GM18498 (cell line): Measurements from ENCODE around the gene NR0B2.
A peak's percentile ranks its signal among the peaks of the same experiment; 100 is the strongest.
"Not testable (repeated sequence)": the region's sequence is repeated elsewhere in the genome, so short reads cannot be mapped to it uniquely, and the experiment has no call there.

Experiments
- ATAC-seq: cut with Tn5 transposase; IDR thresholded peaks from one replicate; pipeline ENCODE4 v1.9.1; 2021; ENCODE audit warnings: mild to moderate bottlenecking, moderate library complexity; ENCODE audit not compliant: unreplicated experiment

The NR0B2 gene

GRCh38 chr1:26894263-26894662 lies 19.5 kb downstream of the NR0B2 start:
- no peak for ATAC-seq

GRCh38 chr1:26890467-26890796 lies 23.3 kb downstream of the NR0B2 start:
- ATAC-seq = peak; percentile 36

- peak; percentile 87 for ATAC-seq
Measured at GRCh38 chr1:26889551-26890466, 24.0 kb downstream of the NR0B2 start, which contains the start of gene GPN2. Gene GPN2, minus strand, starts transcription at chr1:26890283. Its CDS starts 187 bp downstream, at chr1:26890096.

- ATAC-seq = no peak
Measured at GRCh38 chr1:26888231-26888630, 25.5 kb downstream of the NR0B2 start.

GRCh38 chr1:26887125-26887524 lies 26.6 kb downstream of the NR0B2 start:
- ATAC-seq = no peak

- ATAC-seq = no peak
Measured at GRCh38 chr1:26882696-26883463, 30.9 kb downstream of the NR0B2 start.

- ATAC-seq = not testable (repeated sequence)
Measured at GRCh38 chr1:26881611-26882010, 32.2 kb downstream of the NR0B2 start.

- ATAC-seq = no peak
Measured at GRCh38 chr1:26879793-26880192, 34.0 kb downstream of the NR0B2 start.

GRCh38 chr1:26877326-26877725 lies 36.4 kb downstream of the NR0B2 start:
- ATAC-seq = no peak

GRCh38 chr1:26874896-26875295 lies 38.9 kb downstream of the NR0B2 start:
- no peak for ATAC-seq

- not testable (repeated sequence) for ATAC-seq
Measured at GRCh38 chr1:26873097-26873496, 40.7 kb downstream of the NR0B2 start.

- peak; percentile 95 for ATAC-seq
Measured at GRCh38 chr1:26864610-26865480, 48.9 kb downstream of the NR0B2 start.

- no peak for ATAC-seq
Measured at GRCh38 chr1:26863685-26864077, 50.1 kb downstream of the NR0B2 start.

- no peak for ATAC-seq
Measured at GRCh38 chr1:26862781-26863684, 50.7 kb downstream of the NR0B2 start, which contains the start of gene SFN. Gene SFN, plus strand, starts transcription at chr1:26863149. Its CDS starts 64 bp downstream, at chr1:26863213.

GRCh38 chr1:26861889-26862378 lies 51.8 kb downstream of the NR0B2 start:
- ATAC-seq = no peak
